ENCODE data around the gene SEC16A. TPM values are rescaled to one million over a fixed set of nuclear protein-coding genes. Genes with fewer than 3 reads are reported as not detected.

Gene SEC16A
- total and polyA plus RNA-seq, 3 experiments from 2014 or later: 42.9 to 78.0 (median 75.5) TPM

GRCh38 chr9:136513191-136513590 is 30.4 kb upstream of the SEC16A start:
- no peak for DNase-seq
- Histone ChIP-seq H3K4me3 (ENCODE audit: low read length) (no peak overlapping the region), H3K27ac (ENCODE audit: low read depth, low read length) (no peak overlapping the region), H3K9me3 (ENCODE audit: low read length) (no peaks in the 10 kb centered on the region), H3K36me3 (ENCODE audit: insufficient read depth, low read length) (no peaks in the 10 kb centered on the region), H3K4me1 (ENCODE audit: insufficient read depth, low read length) (no peaks in the 10 kb centered on the region), H3K27me3 (ENCODE audit: insufficient read depth, low read length, poor library complexity, severe bottlenecking) (no peaks in the 10 kb centered on the region)
- Mint-ChIP-seq H3K27me3 (no peaks in the 10 kb centered on the region), H3K4me3 (no peak overlapping the region), H3K27ac (no peak overlapping the region), H3K36me3 (peaks cover 0 to 64% (median 0%) of the 10 kb centered on the region in 3 donors), H3K4me1 (no peaks in the 10 kb centered on the region), H3K9me3 (no peaks in the 10 kb centered on the region)
- ChIA-PET CTCF (no interaction called here), POLR2A (no interaction called here)

GRCh38 chr9:136512651-136513071 is 29.8 kb upstream of the SEC16A start:
- H3K27me3 ChIP-seq (ENCODE audit: insufficient read depth, low read length, poor library complexity, severe bottlenecking): no peaks in the 10 kb centered on the region
- Mint-ChIP-seq H3K27ac (peak overlapping the region in 1 of 8 donors; percentile 54), H3K27me3 (no peaks in the 10 kb centered on the region), H3K4me3 (no peak overlapping the region), H3K4me1 (no peaks in the 10 kb centered on the region), H3K36me3 (peaks cover 0 to 66% (median 0%) of the 10 kb centered on the region in 3 donors), H3K9me3 (no peaks in the 10 kb centered on the region)
- no peaks in the 10 kb centered on the region for H3K36me3 ChIP-seq (ENCODE audit: insufficient read depth, low read length)
- CTCF ChIA-PET: no interaction called here
- POLR2A ChIA-PET: no interaction called here
- H3K27ac ChIP-seq (ENCODE audit: low read depth, low read length): peak overlapping the region; percentile 30
- no peak overlapping the region for H3K4me3 ChIP-seq (ENCODE audit: low read length)
- no peaks in the 10 kb centered on the region for H3K9me3 ChIP-seq (ENCODE audit: low read length)
- DNase-seq: peak in 1 of 5 donors; percentile 9
- no peaks in the 10 kb centered on the region for H3K4me1 ChIP-seq (ENCODE audit: insufficient read depth, low read length)

GRCh38 chr9:136511670-136512592 is 29.1 kb upstream of the SEC16A start:
- H3K4me3 ChIP-seq (ENCODE audit: low read length): no peak overlapping the region
- CTCF ChIA-PET: no interaction called here
- H3K4me1 Mint-ChIP-seq: no peaks in the 10 kb centered on the region

GRCh38 chr9:136511144-136511669 is 28.4 kb upstream of the SEC16A start:
- no peaks in the 10 kb centered on the region for H3K9me3 ChIP-seq (ENCODE audit: low read length)
- H3K4me3 Mint-ChIP-seq: no peak overlapping the region
- no peaks in the 10 kb centered on the region for H3K4me1 ChIP-seq (ENCODE audit: insufficient read depth, low read length)
- H3K4me3 ChIP-seq (ENCODE audit: low read length): no peak overlapping the region
- no peaks in the 10 kb centered on the region for H3K9me3 Mint-ChIP-seq
- no peaks in the 10 kb centered on the region for H3K4me1 Mint-ChIP-seq
- CTCF ChIA-PET: no interaction called here
- no peaks in the 10 kb centered on the region for H3K27me3 Mint-ChIP-seq
- peaks cover 0 to 63% (median 0%) of the 10 kb centered on the region in 3 donors for H3K36me3 Mint-ChIP-seq
- no peak overlapping the region for H3K27ac Mint-ChIP-seq
- DNase-seq: no peak
- POLR2A ChIA-PET: interaction anchor here (0.6 kb wide), 1 partner anchor 13 kb away, joined by 3 read pairs; no protein-coding TSS in a partner anchor
- no peaks in the 10 kb centered on the region for H3K36me3 ChIP-seq (ENCODE audit: insufficient read depth, low read length)
- no peaks in the 10 kb centered on the region for H3K27me3 ChIP-seq (ENCODE audit: insufficient read depth, low read length, poor library complexity, severe bottlenecking)
- peak overlapping the region; percentile 30 for H3K27ac ChIP-seq (ENCODE audit: low read depth, low read length)

More at GRCh38 chr9:136511670-136512592, 29.1 kb upstream of the SEC16A start:
- Histone ChIP-seq H3K36me3 (ENCODE audit: insufficient read depth, low read length) (no peaks in the 10 kb centered on the region), H3K4me1 (ENCODE audit: insufficient read depth, low read length) (no peaks in the 10 kb centered on the region), H3K9me3 (ENCODE audit: low read length) (no peaks in the 10 kb centered on the region), H3K27me3 (ENCODE audit: insufficient read depth, low read length, poor library complexity, severe bottlenecking) (no peaks in the 10 kb centered on the region), H3K27ac (ENCODE audit: low read depth, low read length) (peak overlapping the region; percentile 30)
- no peak for DNase-seq
- Mint-ChIP-seq H3K9me3 (no peaks in the 10 kb centered on the region), H3K4me3 (no peak overlapping the region), H3K27ac (no peak overlapping the region), H3K27me3 (no peaks in the 10 kb centered on the region), H3K36me3 (peaks cover 0 to 66% (median 0%) of the 10 kb centered on the region in 3 donors)
- POLR2A ChIA-PET: interaction anchor here (0.6 kb wide), 1 partner anchor 13 kb away, joined by 3 read pairs; no protein-coding TSS in a partner anchor

- Histone ChIP-seq H3K27me3 (ENCODE audit: insufficient read depth, low read length, poor library complexity, severe bottlenecking) (no peaks in the 10 kb centered on the region), H3K9me3 (ENCODE audit: low read length) (no peaks in the 10 kb centered on the region), H3K36me3 (ENCODE audit: insufficient read depth, low read length) (no peaks in the 10 kb centered on the region), H3K27ac (ENCODE audit: low read depth, low read length) (no peak overlapping the region), H3K4me1 (ENCODE audit: insufficient read depth, low read length) (no peaks in the 10 kb centered on the region), H3K4me3 (ENCODE audit: low read length) (no peak overlapping the region)
- Mint-ChIP-seq H3K4me3 (no peak overlapping the region), H3K4me1 (no peaks in the 10 kb centered on the region), H3K27me3 (no peaks in the 10 kb centered on the region), H3K27ac (peak overlapping the region in 1 of 8 donors; percentile 86), H3K9me3 (no peaks in the 10 kb centered on the region), H3K36me3 (peaks cover 0 to 63% (median 0%) of the 10 kb centered on the region in 3 donors)
- CTCF ChIA-PET: no interaction called here
- no peak for DNase-seq
- POLR2A ChIA-PET: no interaction called here
These were observed 27.7 kb upstream of the SEC16A start for GRCh38 chr9:136510561-136510960.

GRCh38 chr9:136509549-136509948 is 26.7 kb upstream of the SEC16A start:
- Mint-ChIP-seq H3K27me3 (no peaks in the 10 kb centered on the region), H3K4me3 (no peak overlapping the region), H3K9me3 (no peaks in the 10 kb centered on the region), H3K36me3 (peaks cover 0 to 62% (median 0%) of the 10 kb centered on the region in 3 donors), H3K27ac (no peak overlapping the region), H3K4me1 (no peaks in the 10 kb centered on the region)
- H3K4me3 ChIP-seq (ENCODE audit: low read length): no peak overlapping the region
- no peaks in the 10 kb centered on the region for H3K4me1 ChIP-seq (ENCODE audit: insufficient read depth, low read length)
- H3K27me3 ChIP-seq (ENCODE audit: insufficient read depth, low read length, poor library complexity, severe bottlenecking): no peaks in the 10 kb centered on the region
- no peak for DNase-seq
- ChIA-PET POLR2A (no interaction called here), CTCF (no interaction called here)
- no peak overlapping the region for H3K27ac ChIP-seq (ENCODE audit: low read depth, low read length)
- no peaks in the 10 kb centered on the region for H3K36me3 ChIP-seq (ENCODE audit: insufficient read depth, low read length)
- no peaks in the 10 kb centered on the region for H3K9me3 ChIP-seq (ENCODE audit: low read length)

- H3K4me1 ChIP-seq (ENCODE audit: insufficient read depth, low read length): no peaks in the 10 kb centered on the region
- Mint-ChIP-seq H3K4me3 (no peak overlapping the region), H3K9me3 (no peaks in the 10 kb centered on the region), H3K4me1 (no peaks in the 10 kb centered on the region), H3K36me3 (peaks cover 0 to 60% (median 0%) of the 10 kb centered on the region in 3 donors), H3K27ac (no peak overlapping the region), H3K27me3 (no peaks in the 10 kb centered on the region)
- CTCF ChIA-PET: no interaction called here
- no peak for DNase-seq
- no peak overlapping the region for H3K27ac ChIP-seq (ENCODE audit: low read depth, low read length)
- no peak overlapping the region for H3K4me3 ChIP-seq (ENCODE audit: low read length)
- POLR2A ChIA-PET: no interaction called here
- H3K36me3 ChIP-seq (ENCODE audit: insufficient read depth, low read length): no peaks in the 10 kb centered on the region
- no peaks in the 10 kb centered on the region for H3K9me3 ChIP-seq (ENCODE audit: low read length)
- H3K27me3 ChIP-seq (ENCODE audit: insufficient read depth, low read length, poor library complexity, severe bottlenecking): no peaks in the 10 kb centered on the region
These were observed 26.1 kb upstream of the SEC16A start for GRCh38 chr9:136508729-136509500.

GRCh38 chr9:136507992-136508375 is 25.1 kb upstream of the SEC16A start:
- no peak overlapping the region for H3K27ac Mint-ChIP-seq
- Histone ChIP-seq H3K9me3 (ENCODE audit: low read length) (no peaks in the 10 kb centered on the region), H3K4me3 (ENCODE audit: low read length) (no peak overlapping the region), H3K27me3 (ENCODE audit: insufficient read depth, low read length, poor library complexity, severe bottlenecking) (no peaks in the 10 kb centered on the region), H3K4me1 (ENCODE audit: insufficient read depth, low read length) (no peaks in the 10 kb centered on the region), H3K27ac (ENCODE audit: low read depth, low read length) (no peak overlapping the region), H3K36me3 (ENCODE audit: insufficient read depth, low read length) (no peaks in the 10 kb centered on the region)
- ChIA-PET CTCF (no interaction called here), POLR2A (no interaction called here)
- no peaks in the 10 kb centered on the region for H3K4me1 Mint-ChIP-seq
- no peak for DNase-seq
- H3K27me3 Mint-ChIP-seq: no peaks in the 10 kb centered on the region
- no peak overlapping the region for H3K4me3 Mint-ChIP-seq
- peaks cover 0 to 63% (median 0%) of the 10 kb centered on the region in 3 donors for H3K36me3 Mint-ChIP-seq
- no peaks in the 10 kb centered on the region for H3K9me3 Mint-ChIP-seq

Data from CD8-positive, alpha-beta memory T cell (primary cell).